Measurements from ENCODE around the gene BCL7A.

DNA sequence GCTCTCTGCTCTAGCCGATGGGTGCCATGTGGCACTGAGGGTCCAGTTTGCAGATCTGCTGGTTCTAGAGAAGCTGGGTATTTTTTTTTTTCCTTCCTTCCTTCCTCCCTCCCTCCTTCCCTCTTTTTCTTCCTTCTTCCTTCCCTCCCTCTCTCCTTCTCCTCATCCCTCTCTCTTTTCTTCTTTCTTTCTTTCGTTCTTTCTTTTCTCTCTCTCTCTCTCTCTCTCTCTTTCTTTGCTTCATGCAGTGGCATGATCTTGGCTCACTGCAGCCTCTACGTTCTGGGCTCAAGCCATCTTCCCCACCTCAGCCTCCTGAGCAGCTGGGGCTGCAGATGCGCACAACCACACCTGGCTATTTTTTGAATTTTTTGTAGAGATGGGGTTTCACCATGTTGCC is 2.7 kb upstream of the BCL7A start:
- TF ChIP-seq, protein P1, sequence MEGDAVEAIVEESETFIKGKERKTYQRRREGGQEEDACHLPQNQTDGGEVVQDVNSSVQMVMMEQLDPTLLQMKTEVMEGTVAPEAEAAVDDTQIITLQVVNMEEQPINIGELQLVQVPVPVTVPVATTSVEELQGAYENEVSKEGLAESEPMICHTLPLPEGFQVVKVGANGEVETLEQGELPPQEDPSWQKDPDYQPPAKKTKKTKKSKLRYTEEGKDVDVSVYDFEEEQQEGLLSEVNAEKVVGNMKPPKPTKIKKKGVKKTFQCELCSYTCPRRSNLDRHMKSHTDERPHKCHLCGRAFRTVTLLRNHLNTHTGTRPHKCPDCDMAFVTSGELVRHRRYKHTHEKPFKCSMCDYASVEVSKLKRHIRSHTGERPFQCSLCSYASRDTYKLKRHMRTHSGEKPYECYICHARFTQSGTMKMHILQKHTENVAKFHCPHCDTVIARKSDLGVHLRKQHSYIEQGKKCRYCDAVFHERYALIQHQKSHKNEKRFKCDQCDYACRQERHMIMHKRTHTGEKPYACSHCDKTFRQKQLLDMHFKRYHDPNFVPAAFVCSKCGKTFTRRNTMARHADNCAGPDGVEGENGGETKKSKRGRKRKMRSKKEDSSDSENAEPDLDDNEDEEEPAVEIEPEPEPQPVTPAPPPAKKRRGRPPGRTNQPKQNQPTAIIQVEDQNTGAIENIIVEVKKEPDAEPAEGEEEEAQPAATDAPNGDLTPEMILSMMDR (IDR thresholded peaks at IDR 0.05; ENCODE audit: poor library complexity, severe bottlenecking), result no peak
- TF ChIP-seq REST (IDR thresholded peaks at IDR 0.05; ENCODE audit: borderline replicate concordance) (no peak), EP300 (conservative IDR thresholded peaks at IDR 0.05; ENCODE audit: poor library complexity, severe bottlenecking) (no peak), EZH2 (IDR thresholded peaks at IDR 0.05; ENCODE audit: borderline replicate concordance, insufficient read depth, low read length, poor library complexity, severe bottlenecking) (no peak), POLR2AphosphoS5 (IDR thresholded peaks at IDR 0.05) (no peak), RAD21 (conservative IDR thresholded peaks at IDR 0.05) (no peak)
